GM18519 (cell line): ENCODE results near the gene BPIFB1.

Experiments used
- ATAC-seq: cut with Tn5 transposase; IDR thresholded peaks from one replicate; pipeline ENCODE4 v1.9.1; 2021; ENCODE audit warnings: mild to moderate bottlenecking, moderate library complexity; ENCODE audit not compliant: unreplicated experiment, low FRiP score

The BPIFB1 gene

GRCh38 chr20:33353013-33353402 is 70.0 kb downstream of the BPIFB1 start:
- no peak for ATAC-seq
